ENCODE measurements around the gene TSPAN18.

Gene TSPAN18

DNA sequence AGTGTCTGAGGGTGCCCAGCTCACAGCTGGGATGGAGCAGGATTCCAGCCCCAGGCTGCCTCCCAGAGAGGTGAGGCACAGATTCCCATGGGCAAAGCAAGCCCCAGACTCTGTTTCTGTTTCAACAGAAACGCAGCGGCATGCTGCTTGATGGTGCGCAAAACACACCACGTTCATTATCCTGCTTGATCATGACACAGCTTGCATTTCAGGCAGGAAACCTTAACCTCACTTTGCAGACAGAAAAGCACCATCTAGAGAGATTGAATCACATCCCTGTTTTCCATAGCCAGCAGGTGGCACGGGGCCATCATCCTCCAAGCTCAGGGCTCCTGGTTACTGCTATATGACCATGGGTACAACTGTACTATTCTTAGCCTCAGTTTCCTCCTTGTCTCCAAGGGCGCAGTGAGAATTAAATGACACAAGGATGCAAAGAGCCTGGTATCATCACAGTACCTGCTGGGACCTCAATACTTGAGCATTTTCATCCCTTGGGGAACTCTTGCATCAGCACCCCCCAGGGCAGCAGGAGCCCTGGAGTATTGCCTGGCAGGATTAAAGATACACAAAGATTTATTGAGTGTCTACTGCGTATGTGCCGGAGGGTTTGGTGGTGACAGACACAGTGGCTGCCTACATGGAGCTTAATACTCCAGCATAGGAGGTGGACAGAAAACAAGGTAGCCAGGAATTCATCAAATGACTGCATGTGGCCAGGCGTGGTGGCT, 113.9 kb downstream of the TSPAN18 start:
- Histone ChIP-seq H3K36me3 (ENCODE audit: insufficient read depth, low read length) (no peaks in the 10 kb centered on the region; the same call in 1 of the 2 replicates), H3K9me3 (ENCODE audit: insufficient read depth, low read depth, low read length) (0 out of 2 replicates have a peak, but pooled peaks cover 3% of the 10 kb centered on the region), H3K4me1 (ENCODE audit: insufficient read depth, low read length) (peaks cover 26% of the 10 kb centered on the region), H3K9ac (ENCODE audit: low read depth, low read length) (no peak overlapping the region), H3K27me3 (ENCODE audit: insufficient read depth, low read length) (no peaks in the 10 kb centered on the region), H3K4me3 (ENCODE audit: low read length) (no peak overlapping the region), H3K27ac (ENCODE audit: low read depth, low read length) (no peak overlapping the region)
- WGBS: 89% methylated on average over 9 of the region's 9 CpGs

DNA sequence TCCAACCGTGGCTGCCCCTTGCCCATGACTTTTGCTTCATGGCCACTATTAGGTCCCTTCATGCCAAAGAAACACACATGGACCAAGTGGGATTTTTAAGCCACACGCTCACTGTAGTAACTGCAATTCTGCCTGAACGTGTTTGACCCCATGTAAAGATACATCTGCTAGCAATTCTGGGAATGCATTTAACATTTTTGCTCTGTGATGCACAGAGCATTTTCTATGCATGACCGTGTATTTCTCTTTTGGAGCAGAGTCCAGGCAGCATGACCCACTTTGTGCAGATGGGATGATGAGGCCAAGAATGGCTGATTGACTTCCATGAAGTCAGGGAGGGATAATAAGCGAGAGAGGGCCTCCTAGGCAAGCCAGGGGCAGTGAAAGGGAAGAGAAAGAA, 115.5 kb downstream of the TSPAN18 start:
- no peak overlapping the region for H3K9ac ChIP-seq (ENCODE audit: low read depth, low read length)
- H3K36me3 ChIP-seq (ENCODE audit: insufficient read depth, low read length): no peaks in the 10 kb centered on the region; the same call in 1 of the 2 replicates
- peaks cover 7% of the 10 kb centered on the region for H3K9me3 ChIP-seq (ENCODE audit: insufficient read depth, low read depth, low read length)
- 87% methylated on average over 5 of the region's 5 CpGs for WGBS
- H3K27ac ChIP-seq (ENCODE audit: low read depth, low read length): no peak overlapping the region
- no peak overlapping the region for H3K4me3 ChIP-seq (ENCODE audit: low read length)
- no peaks in the 10 kb centered on the region for H3K27me3 ChIP-seq (ENCODE audit: insufficient read depth, low read length)
- H3K4me1 ChIP-seq (ENCODE audit: insufficient read depth, low read length): peaks cover 18% of the 10 kb centered on the region

DNA sequence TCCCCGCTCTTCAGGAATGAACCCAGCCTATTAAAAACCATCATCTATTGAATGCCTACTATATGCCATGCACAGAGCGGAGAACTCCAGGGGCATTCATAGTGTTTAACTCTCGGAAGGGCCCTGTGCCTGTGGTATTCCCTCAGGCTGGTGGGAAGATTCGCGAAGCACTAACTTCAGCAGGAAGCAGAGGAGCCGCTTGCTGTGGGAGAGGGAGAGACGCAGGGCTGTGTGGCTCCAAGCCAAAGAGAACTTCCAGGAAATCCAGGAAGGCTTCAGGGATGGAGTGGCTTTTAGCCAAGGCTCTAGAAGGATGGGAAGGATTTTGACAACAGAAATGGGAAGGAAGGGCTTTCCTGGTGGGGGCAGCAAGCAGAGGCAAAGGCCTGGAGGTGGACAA, 120.1 kb downstream of the TSPAN18 start:
- 96% methylated on average over 7 of the region's 7 CpGs for WGBS
- no peaks in the 10 kb centered on the region for H3K27me3 ChIP-seq (ENCODE audit: insufficient read depth, low read length)

DNA sequence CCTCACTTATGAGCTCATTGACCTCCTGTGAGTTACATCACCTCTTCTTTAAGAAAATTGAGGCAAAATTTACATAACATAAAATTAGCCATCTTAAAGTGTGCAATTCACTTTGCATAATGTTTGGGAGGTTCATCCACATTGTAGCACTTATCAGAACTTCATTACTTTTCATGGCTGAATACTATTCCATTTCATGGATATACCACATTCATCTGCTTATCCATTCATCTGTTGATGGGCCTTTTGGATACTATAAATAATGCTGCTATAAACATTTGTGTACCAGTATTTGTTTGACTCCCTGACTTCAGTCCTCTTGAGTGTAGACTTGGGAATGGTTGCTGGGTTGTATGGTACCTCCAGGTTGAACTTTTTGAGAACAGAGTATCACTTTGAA, 120.6 kb downstream of the TSPAN18 start:
- no peaks in the 10 kb centered on the region; the same call in 1 of the 2 replicates for H3K36me3 ChIP-seq (ENCODE audit: insufficient read depth, low read length)
- no peak overlapping the region for H3K9ac ChIP-seq (ENCODE audit: low read depth, low read length)
- no peaks in the 10 kb centered on the region for H3K27me3 ChIP-seq (ENCODE audit: insufficient read depth, low read length)
- H3K9me3 ChIP-seq (ENCODE audit: insufficient read depth, low read depth, low read length): peaks cover 10% of the 10 kb centered on the region
- peaks cover 25% of the 10 kb centered on the region for H3K4me1 ChIP-seq (ENCODE audit: insufficient read depth, low read length)
- no peak overlapping the region for H3K27ac ChIP-seq (ENCODE audit: low read depth, low read length)
- no peak overlapping the region for H3K4me3 ChIP-seq (ENCODE audit: low read length)

More for the DNA sequence above, 120.1 kb downstream of the TSPAN18 start:
- Histone ChIP-seq H3K36me3 (ENCODE audit: insufficient read depth, low read length) (no peaks in the 10 kb centered on the region; the same call in 1 of the 2 replicates), H3K27ac (ENCODE audit: low read depth, low read length) (no peak overlapping the region), H3K9me3 (ENCODE audit: insufficient read depth, low read depth, low read length) (peaks cover 10% of the 10 kb centered on the region), H3K4me1 (ENCODE audit: insufficient read depth, low read length) (peaks cover 28% of the 10 kb centered on the region), H3K4me3 (ENCODE audit: low read length) (no peak overlapping the region), H3K9ac (ENCODE audit: low read depth, low read length) (no peak overlapping the region)

DNA sequence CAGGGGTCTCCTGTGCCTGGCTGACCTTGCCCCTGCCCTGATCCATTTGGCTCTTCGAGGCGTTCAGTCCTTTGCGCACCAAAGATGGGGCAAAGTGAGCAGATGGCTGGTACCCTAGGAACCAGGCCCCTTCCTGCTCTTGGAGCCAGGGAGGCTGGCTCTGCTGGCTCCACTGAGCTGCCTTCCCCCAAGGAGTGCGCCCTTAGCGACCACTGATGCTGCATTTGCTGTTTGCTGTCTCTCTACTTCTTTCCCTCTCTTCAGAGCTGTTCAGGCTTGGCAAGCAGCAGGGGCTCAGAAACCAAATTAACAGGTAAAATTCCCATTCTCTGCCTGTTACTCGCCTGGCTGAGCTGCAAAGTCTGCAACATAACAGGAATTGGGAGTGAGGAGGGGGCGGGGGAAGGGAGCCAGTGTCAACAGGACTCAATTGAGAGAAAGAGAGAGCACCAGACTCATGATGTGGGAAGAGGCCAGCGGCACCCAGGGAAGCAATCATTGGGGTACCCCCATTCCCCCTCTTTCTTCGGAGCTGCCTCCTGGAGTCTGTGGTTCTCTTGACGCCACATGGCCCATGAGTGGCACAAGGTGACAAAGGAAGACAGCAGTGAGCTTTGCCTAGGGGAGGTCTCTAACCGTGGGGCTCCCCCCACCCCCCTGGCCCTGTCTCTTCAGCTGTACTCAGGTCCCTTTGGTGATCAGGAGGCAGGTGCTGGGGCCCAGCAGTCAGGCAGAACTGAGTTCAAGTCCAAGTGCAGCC, 121.6 kb downstream of the TSPAN18 start:
- no peak overlapping the region for H3K4me3 ChIP-seq (ENCODE audit: low read length)
- H3K4me1 ChIP-seq (ENCODE audit: insufficient read depth, low read length): peaks cover 17% of the 10 kb centered on the region
- no peak overlapping the region; the same call in 1 of the 2 replicates for H3K27ac ChIP-seq (ENCODE audit: low read depth, low read length)
- no peaks in the 10 kb centered on the region; the same call in 1 of the 2 replicates for H3K36me3 ChIP-seq (ENCODE audit: insufficient read depth, low read length)
- no peak overlapping the region for H3K9ac ChIP-seq (ENCODE audit: low read depth, low read length)
- peaks cover 10% of the 10 kb centered on the region for H3K9me3 ChIP-seq (ENCODE audit: insufficient read depth, low read depth, low read length)
- no peaks in the 10 kb centered on the region for H3K27me3 ChIP-seq (ENCODE audit: insufficient read depth, low read length)
- WGBS: 67% methylated on average over 11 of the region's 11 CpGs

DNA sequence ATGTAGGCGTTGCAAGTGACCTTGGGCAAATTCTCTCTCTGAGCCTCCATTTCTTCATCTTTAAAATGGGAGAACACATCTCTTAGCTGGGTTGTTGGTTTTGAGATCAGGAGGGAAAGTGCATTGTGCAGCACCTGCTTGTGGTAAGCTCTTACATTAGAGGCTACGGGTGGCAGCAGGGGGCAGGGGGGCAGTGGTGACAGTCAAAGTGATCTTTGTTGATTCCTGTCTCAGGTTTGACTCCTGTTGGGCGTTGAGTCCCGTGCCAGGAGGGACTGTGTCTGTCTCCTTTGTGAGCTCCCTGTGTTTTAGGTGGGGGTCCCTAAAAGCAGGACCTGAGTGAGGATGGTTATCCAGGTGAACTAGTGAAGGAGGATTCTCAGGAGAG, 122.2 kb downstream of the TSPAN18 start:
- WGBS: 70% methylated on average over 4 of the region's 4 CpGs
- Histone ChIP-seq H3K27me3 (ENCODE audit: insufficient read depth, low read length) (no peaks in the 10 kb centered on the region), H3K9me3 (ENCODE audit: insufficient read depth, low read depth, low read length) (peaks cover 10% of the 10 kb centered on the region), H3K36me3 (ENCODE audit: insufficient read depth, low read length) (no peaks in the 10 kb centered on the region; the same call in 1 of the 2 replicates), H3K4me3 (ENCODE audit: low read length) (no peak overlapping the region), H3K27ac (ENCODE audit: low read depth, low read length) (no peak overlapping the region), H3K9ac (ENCODE audit: low read depth, low read length) (no peak overlapping the region), H3K4me1 (ENCODE audit: insufficient read depth, low read length) (peaks cover 17% of the 10 kb centered on the region)

DNA sequence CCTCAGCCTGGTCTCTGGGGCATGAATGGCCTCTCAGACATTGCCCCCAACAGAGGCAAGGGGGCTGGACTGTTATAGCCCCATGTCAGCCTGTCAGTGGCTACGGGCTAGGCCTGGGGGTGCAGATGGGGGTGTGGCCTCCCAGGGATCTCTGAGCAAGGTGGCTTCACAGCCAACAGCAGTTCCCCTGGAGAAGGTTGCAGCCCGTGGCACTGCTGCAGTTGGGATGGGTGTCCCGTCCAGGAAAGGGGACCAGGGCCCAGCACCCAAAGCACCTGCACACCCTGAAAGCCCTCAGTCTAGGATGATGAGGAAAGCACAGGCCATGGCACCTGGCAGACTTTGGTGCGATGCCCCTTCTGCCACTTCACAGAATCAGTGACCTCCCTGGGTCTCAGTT, 122.7 kb downstream of the TSPAN18 start:
- Histone ChIP-seq H3K27ac (ENCODE audit: low read depth, low read length) (no peak overlapping the region), H3K27me3 (ENCODE audit: insufficient read depth, low read length) (no peaks in the 10 kb centered on the region), H3K9ac (ENCODE audit: low read depth, low read length) (no peak overlapping the region), H3K4me1 (ENCODE audit: insufficient read depth, low read length) (peaks cover 17% of the 10 kb centered on the region), H3K36me3 (ENCODE audit: insufficient read depth, low read length) (no peaks in the 10 kb centered on the region; the same call in 1 of the 2 replicates), H3K4me3 (ENCODE audit: low read length) (no peak overlapping the region), H3K9me3 (ENCODE audit: insufficient read depth, low read depth, low read length) (peaks cover 7% of the 10 kb centered on the region)
- 76% methylated on average over 4 of the region's 4 CpGs for WGBS

DNA sequence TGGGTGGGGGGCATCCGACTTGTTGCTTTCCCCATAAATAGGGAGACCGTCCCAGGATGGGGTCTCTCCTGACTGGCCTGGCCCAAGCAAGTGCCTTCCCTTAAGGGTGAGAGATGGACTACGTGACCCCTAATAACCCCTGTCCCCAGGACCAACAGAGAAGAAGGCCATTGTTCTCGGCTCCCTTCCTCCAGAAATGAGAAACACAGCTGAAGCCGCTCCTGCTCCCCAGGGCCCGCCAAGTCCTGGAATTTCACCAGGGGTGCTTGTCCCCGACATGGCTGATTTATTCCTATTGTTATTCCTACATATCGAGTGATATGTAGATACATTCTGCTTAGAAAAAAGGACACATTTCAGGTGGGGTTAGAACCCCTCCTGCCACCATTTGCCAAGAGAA, 123.2 kb downstream of the TSPAN18 start:
- no peak overlapping the region for H3K27ac ChIP-seq (ENCODE audit: low read depth, low read length)
- H3K4me3 ChIP-seq (ENCODE audit: low read length): no peak overlapping the region
- peaks cover 7% of the 10 kb centered on the region for H3K9me3 ChIP-seq (ENCODE audit: insufficient read depth, low read depth, low read length)
- no peak overlapping the region for H3K9ac ChIP-seq (ENCODE audit: low read depth, low read length)
- peaks cover 17% of the 10 kb centered on the region for H3K4me1 ChIP-seq (ENCODE audit: insufficient read depth, low read length)
- no peaks in the 10 kb centered on the region for H3K27me3 ChIP-seq (ENCODE audit: insufficient read depth, low read length)
- H3K36me3 ChIP-seq (ENCODE audit: insufficient read depth, low read length): no peaks in the 10 kb centered on the region; the same call in 1 of the 2 replicates
- WGBS: 80% methylated on average over 8 of the region's 8 CpGs

DNA sequence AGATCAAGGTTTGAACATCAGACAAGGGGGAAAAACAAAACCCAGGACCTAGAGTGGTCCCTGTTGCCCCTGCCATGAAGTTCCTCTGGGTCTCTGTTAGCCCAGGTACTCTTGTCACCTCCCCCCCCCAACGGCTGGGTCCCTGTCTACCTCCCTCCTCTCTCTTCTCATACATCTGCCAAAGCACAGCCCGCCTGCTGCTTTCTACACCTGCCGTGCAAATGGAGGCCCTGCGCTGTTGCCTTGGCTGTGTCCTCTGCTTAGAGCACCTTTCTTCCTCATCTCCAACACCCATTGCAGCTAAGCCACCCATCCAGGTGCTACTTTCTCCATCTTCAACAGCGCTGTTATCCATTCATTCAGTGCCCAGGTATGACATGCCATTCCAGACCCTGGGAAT, 124.7 kb downstream of the TSPAN18 start:
- Histone ChIP-seq H3K27me3 (ENCODE audit: insufficient read depth, low read length) (no peaks in the 10 kb centered on the region), H3K36me3 (ENCODE audit: insufficient read depth, low read length) (no peaks in the 10 kb centered on the region), H3K4me3 (ENCODE audit: low read length) (no peak overlapping the region), H3K27ac (ENCODE audit: low read depth, low read length) (no peak overlapping the region), H3K9ac (ENCODE audit: low read depth, low read length) (no peak overlapping the region), H3K9me3 (ENCODE audit: insufficient read depth, low read depth, low read length) (peaks cover 7% of the 10 kb centered on the region), H3K4me1 (ENCODE audit: insufficient read depth, low read length) (peaks cover 17% of the 10 kb centered on the region)
- 91% methylated on average over 5 of the region's 5 CpGs for WGBS

DNA sequence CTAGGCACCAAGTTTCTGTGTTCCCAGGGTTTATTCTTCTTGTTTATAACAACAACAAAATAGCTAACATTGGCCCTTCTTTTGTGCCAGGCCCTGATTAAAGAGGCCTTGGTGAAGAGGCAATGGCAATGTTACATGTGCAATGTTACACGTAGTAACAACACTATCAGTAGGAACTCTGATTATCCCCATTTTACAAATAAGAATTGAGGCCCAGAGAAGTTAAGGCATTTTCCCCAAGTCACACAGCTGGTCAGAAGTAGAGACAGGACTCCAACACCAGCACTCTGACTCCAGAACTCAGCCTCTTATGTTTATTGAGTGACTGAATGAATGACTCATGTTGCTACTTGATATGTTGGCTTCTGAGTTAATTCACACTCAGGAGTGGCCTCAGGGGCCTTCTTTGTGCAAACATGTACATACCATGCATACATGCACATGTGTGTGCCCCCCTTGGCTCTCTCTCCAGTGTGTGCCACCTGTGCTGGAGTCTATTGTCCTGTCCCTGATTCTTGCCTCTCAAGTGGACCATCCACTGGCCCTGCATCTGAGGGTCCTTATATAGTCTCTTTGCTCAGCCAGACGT, 125.5 kb downstream of the TSPAN18 start:
- Histone ChIP-seq H3K27me3 (ENCODE audit: insufficient read depth, low read length) (no peaks in the 10 kb centered on the region), H3K4me1 (ENCODE audit: insufficient read depth, low read length) (peaks cover 17% of the 10 kb centered on the region), H3K9ac (ENCODE audit: low read depth, low read length) (no peak overlapping the region), H3K36me3 (ENCODE audit: insufficient read depth, low read length) (no peaks in the 10 kb centered on the region), H3K4me3 (ENCODE audit: low read length) (no peak overlapping the region), H3K27ac (ENCODE audit: low read depth, low read length) (no peak overlapping the region), H3K9me3 (ENCODE audit: insufficient read depth, low read depth, low read length) (peaks cover 3% of the 10 kb centered on the region)
- 68% methylated on average over 2 of the region's 2 CpGs for WGBS

DNA sequence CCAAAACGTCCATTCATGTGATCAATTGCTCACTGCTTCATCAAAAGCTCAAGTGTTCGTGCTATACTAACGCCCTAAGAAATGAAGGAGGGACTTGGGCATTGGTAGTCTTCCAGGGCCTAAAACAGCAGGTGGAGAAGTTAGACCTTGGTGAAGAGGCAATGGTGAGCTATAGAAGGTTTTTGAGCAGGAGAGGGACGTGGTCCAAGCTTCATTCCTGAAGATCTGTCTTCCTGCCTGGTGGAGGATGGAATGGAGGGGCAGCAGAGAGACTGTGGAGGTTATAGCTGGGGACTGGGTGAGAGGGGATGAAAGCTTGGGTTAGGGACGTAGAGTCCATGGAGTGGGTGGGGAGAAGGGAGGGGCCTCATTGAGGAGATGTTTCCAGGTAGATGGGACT, 126.2 kb downstream of the TSPAN18 start:
- Histone ChIP-seq H3K9me3 (ENCODE audit: insufficient read depth, low read depth, low read length) (no peaks in the 10 kb centered on the region), H3K9ac (ENCODE audit: low read depth, low read length) (no peak overlapping the region), H3K4me3 (ENCODE audit: low read length) (no peak overlapping the region), H3K27me3 (ENCODE audit: insufficient read depth, low read length) (no peaks in the 10 kb centered on the region), H3K27ac (ENCODE audit: low read depth, low read length) (no peak overlapping the region), H3K4me1 (ENCODE audit: insufficient read depth, low read length) (peaks cover 17% of the 10 kb centered on the region), H3K36me3 (ENCODE audit: insufficient read depth, low read length) (no peaks in the 10 kb centered on the region)
- 58% methylated on average over 5 of the region's 5 CpGs for WGBS
